Measurements from ENCODE around the gene STAP1.
"Not testable (repeated sequence)": the region's sequence is repeated elsewhere in the genome, so short reads cannot be mapped to it uniquely, and the experiment has no call there.

STAP1 gene

DNA sequence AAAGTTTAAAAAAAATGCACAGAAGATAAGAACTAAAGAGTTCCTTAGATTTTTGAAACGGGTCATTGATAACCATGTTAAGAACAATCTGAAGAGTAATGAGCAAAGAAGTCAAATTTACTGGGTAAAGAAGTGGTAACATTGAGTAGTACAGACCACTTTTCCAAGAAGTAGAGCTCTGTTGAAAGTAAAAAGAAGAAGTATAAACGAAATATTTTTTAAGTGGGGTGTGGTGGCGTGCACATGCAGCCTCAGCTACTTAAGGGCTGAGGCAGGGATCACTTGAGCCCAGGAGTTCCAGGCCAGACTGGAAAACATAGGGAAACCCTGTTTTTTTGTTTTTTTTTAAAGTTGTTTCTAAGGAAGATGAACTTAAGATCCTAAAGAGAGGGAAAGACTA, 74.0 kb downstream of the STAP1 start:
- DNase-seq, result no peak

DNA sequence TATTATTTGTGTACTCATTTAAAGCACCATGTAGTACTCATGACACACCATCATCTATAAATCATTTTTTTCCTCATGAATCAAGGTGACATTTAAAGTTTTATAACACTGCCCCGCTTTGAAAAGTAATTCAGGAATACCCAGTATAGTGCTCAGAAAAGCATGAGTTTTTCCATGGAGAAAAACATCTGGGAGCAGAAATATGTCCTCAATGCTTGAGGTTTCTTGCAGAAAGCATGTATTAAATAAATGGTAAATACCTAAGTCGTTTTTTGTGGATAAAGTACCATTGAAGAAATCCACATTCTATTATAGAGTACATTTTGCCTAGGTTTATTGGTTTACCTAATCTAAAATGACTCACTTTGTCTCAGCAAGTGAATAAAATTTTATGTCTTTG, 76.2 kb downstream of the STAP1 start:
- no peak for DNase-seq

DNA sequence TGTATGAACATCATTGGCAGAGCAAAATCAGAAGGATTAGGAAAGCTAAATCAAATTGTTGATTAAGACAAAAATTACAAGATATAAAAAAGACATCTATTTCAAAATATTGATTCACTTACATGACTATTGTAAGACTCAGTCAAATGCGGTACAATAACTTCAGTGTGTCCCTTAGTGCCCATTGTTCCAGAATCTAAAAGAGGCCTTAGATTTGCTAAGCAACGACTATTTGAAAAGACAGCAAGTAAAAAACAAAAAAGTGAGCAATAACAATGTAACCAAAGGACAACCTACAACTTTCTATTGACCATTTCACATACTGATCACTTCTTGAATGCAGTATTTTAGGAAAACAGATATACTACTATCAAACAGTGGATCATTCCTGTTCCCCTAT, 76.8 kb downstream of the STAP1 start:
- DNase-seq, result no peak

DNA sequence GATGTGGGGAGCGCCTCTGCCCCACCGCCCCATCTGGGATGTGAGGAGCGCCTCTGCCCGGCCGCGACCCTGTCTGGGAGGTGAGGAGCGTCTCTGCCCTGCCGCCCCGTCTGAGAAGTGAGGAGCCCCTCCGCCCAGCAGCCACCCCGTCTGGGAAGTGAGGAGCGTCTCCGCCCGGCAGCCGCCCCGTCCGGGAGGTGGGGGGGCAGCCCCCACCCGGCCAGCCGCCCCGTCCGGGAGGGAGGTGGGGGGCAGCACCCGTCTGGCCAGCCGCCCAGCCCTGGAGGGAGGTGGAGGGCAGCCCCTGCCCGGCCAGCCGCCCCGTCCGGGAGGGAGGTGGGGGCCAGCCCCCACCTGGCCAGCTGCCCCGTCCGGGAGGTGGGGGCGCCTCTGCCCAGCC, 78.5 kb downstream of the STAP1 start:
- DNase-seq, result not testable (repeated sequence)

- no peak for DNase-seq
Observed at GRCh38 chr4:67638136-67638535, 79.6 kb downstream of the STAP1 start.

DNA sequence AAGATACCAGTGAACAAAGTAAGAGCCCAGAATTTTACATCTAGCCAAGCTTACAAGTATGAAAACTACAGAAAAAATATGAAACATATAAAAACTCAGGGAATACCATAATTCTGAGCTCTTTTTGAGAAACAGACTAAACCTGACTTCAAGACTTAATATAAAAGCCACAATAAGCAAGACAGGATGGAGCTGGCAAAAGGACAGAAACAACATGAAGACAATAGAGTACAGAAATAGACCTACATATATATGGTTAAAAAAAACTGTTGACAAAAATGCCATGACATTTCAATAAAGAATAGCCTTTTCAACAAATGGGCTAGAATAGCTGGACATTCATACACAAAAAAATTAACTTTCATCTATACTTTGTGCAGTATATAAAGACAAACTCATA, 93.0 kb downstream of the STAP1 start:
- DNase-seq, result no peak

Data from EL (cell line).